SK-N-SH treated with all-trans-retinoic acid at 6 μM for 48 hours (cell line): ENCODE results near the gene VPS33B.

Source experiments
- ATAC-seq: fragments of 200-7000 bp; cut with Tn5 transposase; 3 replicates; pipeline ENCODE4 v1.9.1; 2020; ENCODE audit warnings: mild to moderate bottlenecking, moderate library complexity
- ARNTL ChIP-seq: fragments of 450-650 bp; formaldehyde crosslinking; IDR thresholded peaks from 2 replicates; pipeline ENCODE4 v1.5.0; 2020; ENCODE audit warnings: low read depth, mild to moderate bottlenecking, moderate library complexity, borderline replicate concordance
- BACH2 ChIP-seq: fragments of 250-450 bp; sonication (Bioruptor Pico); IDR thresholded peaks from 2 replicates; pipeline ENCODE4 v1.9.0; 2021; ENCODE audit warnings: mild to moderate bottlenecking, borderline replicate concordance
- CSDC2 ChIP-seq: fragments of 250-450 bp; sonication (Bioruptor Pico); IDR thresholded peaks from 2 replicates; pipeline ENCODE4 v1.5.0; 2020; ENCODE audit warnings: mild to moderate bottlenecking, moderate library complexity
- ESRRG ChIP-seq: fragments of 250-450 bp; sonication (Bioruptor Pico); IDR thresholded peaks from 2 replicates; pipeline ENCODE4 v1.6.1; 2021; ENCODE audit warnings: mild to moderate bottlenecking
- GLIS3 ChIP-seq: fragments of 250-450 bp; sonication (Bioruptor Pico); IDR thresholded peaks from 2 replicates; pipeline ENCODE4 v1.5.0; 2020; ENCODE audit warnings: mild to moderate bottlenecking, moderate library complexity
- OSR1 ChIP-seq: fragments of 250-450 bp; sonication (Bioruptor Pico); IDR thresholded peaks from 2 replicates; pipeline ENCODE4 v1.8.0; 2022; ENCODE audit warnings: moderate library complexity, mild to moderate bottlenecking, inconsistent platforms
- PPARA ChIP-seq: fragments of 250-450 bp; sonication (Bioruptor Pico); IDR thresholded peaks from 2 replicates; pipeline ENCODE4 v1.5.0; 2020; ENCODE audit warnings: mild to moderate bottlenecking, borderline replicate concordance
- RARB ChIP-seq: fragments of 250-450 bp; sonication (Bioruptor Pico); IDR thresholded peaks from 2 replicates; pipeline ENCODE4 v1.8.0; 2021; ENCODE audit warnings: mild to moderate bottlenecking, moderate library complexity
- TCF4 ChIP-seq: fragments of 250-450 bp; sonication (Bioruptor Pico); IDR thresholded peaks from 2 replicates; pipeline ENCODE4 v1.8.0; 2021; ENCODE audit warnings: mild to moderate bottlenecking, moderate library complexity, borderline replicate concordance
- TOX ChIP-seq: fragments of 250-450 bp; sonication (Bioruptor Pico); IDR thresholded peaks from 2 replicates; pipeline ENCODE4 v1.8.0; 2021; ENCODE audit warnings: mild to moderate bottlenecking, moderate library complexity, borderline replicate concordance
- ZC3H10 ChIP-seq: fragments of 250-450 bp; sonication (Bioruptor Pico); IDR thresholded peaks from 2 replicates; pipeline ENCODE4 v1.5.1; 2021; ENCODE audit warnings: mild to moderate bottlenecking, moderate library complexity
- ZFP3 ChIP-seq: fragments of 250-450 bp; sonication (Bioruptor Pico); IDR thresholded peaks from 2 replicates; pipeline ENCODE4 v1.5.0; 2020; ENCODE audit warnings: mild to moderate bottlenecking, moderate library complexity
- ZFP30 ChIP-seq: fragments of 450-650 bp; formaldehyde crosslinking; IDR thresholded peaks from 2 replicates; pipeline ENCODE4 v1.5.0; 2022; ENCODE audit warnings: mild to moderate bottlenecking, moderate library complexity
- ZNF70 ChIP-seq: fragments of 450-650 bp; formaldehyde crosslinking; IDR thresholded peaks from 2 replicates; pipeline ENCODE4 v1.5.0; 2020; ENCODE audit warnings: mild to moderate bottlenecking, moderate library complexity
- ZNF8 ChIP-seq: fragments of 450-650 bp; formaldehyde crosslinking; IDR thresholded peaks from 2 replicates; pipeline ENCODE4 v1.5.0; 2020; ENCODE audit warnings: mild to moderate bottlenecking, moderate library complexity
- TF ChIP-seq, protein P1 (sequence below): fragments of 250-450 bp; sonication (Bioruptor Pico); IDR thresholded peaks from 2 replicates; pipeline ENCODE4 v1.8.0; 2020; ENCODE audit warnings: mild to moderate bottlenecking, moderate library complexity, borderline replicate concordance
- TF ChIP-seq, protein P2 (sequence below): fragments of 250-450 bp; sonication (Bioruptor Pico); IDR thresholded peaks from 2 replicates; pipeline ENCODE4 v1.5.1; 2021; ENCODE audit warnings: mild to moderate bottlenecking, moderate library complexity
- TF ChIP-seq, protein P3 (sequence below): fragments of 250-450 bp; sonication (Bioruptor Pico); IDR thresholded peaks from 2 replicates; pipeline ENCODE4 v1.5.1; 2020; ENCODE audit warnings: low read depth, mild to moderate bottlenecking, moderate library complexity
- TF ChIP-seq, protein P4 (sequence below): fragments of 250-450 bp; sonication (Bioruptor Pico); IDR thresholded peaks from 2 replicates; pipeline ENCODE4 v1.8.0; 2021; ENCODE audit warnings: low read depth, mild to moderate bottlenecking, moderate library complexity, borderline replicate concordance
- TF ChIP-seq, protein P5 (sequence below): fragments of 250-450 bp; sonication (Bioruptor Pico); IDR thresholded peaks from 2 replicates; pipeline ENCODE4 v1.5.0; 2020; ENCODE audit warnings: mild to moderate bottlenecking, moderate library complexity

Gene VPS33B

DNA sequence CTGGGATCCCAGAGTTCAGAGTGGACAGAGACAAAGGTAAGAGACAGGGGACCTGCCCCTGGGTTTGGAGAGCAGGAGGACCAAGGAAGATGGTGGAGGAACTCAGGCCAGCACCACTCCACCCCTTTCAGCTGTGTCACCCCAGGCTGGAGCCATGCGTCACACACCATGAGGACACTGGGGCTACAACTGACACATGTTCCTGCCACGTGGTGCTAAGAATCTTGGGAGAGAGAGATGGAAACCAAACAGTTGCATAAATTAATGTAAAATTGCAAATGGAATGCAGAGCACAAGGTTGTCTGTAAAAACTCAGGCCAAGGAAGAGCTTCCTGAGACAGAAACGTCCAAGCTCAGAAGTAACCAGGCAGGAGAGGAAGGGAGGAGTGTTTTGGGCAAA is 22.7 kb upstream of the VPS33B start:
- ATAC-seq: no peak
- TF ChIP-seq BACH2 (no peak), PPARA (CRISPR knock-in tag) (no peak), ZC3H10 (CRISPR knock-in tag) (no peak), OSR1 (no peak), ZNF8 (CRISPR knock-in tag) (no peak), ARNTL (CRISPR knock-in tag) (no peak), ZFP30 (CRISPR knock-in tag) (no peak), ZFP3 (CRISPR knock-in tag) (no peak), RARB (CRISPR knock-in tag) (no peak), TOX (CRISPR knock-in tag) (no peak), TCF4 (no peak), CSDC2 (CRISPR knock-in tag) (no peak), ESRRG (CRISPR knock-in tag) (no peak), GLIS3 (CRISPR knock-in tag) (no peak)
- TF ChIP-seq, protein P1, sequence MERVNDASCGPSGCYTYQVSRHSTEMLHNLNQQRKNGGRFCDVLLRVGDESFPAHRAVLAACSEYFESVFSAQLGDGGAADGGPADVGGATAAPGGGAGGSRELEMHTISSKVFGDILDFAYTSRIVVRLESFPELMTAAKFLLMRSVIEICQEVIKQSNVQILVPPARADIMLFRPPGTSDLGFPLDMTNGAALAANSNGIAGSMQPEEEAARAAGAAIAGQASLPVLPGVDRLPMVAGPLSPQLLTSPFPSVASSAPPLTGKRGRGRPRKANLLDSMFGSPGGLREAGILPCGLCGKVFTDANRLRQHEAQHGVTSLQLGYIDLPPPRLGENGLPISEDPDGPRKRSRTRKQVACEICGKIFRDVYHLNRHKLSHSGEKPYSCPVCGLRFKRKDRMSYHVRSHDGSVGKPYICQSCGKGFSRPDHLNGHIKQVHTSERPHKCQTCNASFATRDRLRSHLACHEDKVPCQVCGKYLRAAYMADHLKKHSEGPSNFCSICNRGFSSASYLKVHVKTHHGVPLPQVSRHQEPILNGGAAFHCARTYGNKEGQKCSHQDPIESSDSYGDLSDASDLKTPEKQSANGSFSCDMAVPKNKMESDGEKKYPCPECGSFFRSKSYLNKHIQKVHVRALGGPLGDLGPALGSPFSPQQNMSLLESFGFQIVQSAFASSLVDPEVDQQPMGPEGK (CRISPR knock-in tag): no peak
- TF ChIP-seq, protein P2, sequence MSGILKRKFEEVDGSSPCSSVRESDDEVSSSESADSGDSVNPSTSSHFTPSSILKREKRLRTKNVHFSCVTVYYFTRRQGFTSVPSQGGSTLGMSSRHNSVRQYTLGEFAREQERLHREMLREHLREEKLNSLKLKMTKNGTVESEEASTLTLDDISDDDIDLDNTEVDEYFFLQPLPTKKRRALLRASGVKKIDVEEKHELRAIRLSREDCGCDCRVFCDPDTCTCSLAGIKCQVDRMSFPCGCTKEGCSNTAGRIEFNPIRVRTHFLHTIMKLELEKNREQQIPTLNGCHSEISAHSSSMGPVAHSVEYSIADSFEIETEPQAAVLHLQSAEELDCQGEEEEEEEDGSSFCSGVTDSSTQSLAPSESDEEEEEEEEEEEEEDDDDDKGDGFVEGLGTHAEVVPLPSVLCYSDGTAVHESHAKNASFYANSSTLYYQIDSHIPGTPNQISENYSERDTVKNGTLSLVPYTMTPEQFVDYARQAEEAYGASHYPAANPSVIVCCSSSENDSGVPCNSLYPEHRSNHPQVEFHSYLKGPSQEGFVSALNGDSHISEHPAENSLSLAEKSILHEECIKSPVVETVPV (CRISPR knock-in tag): no peak
- TF ChIP-seq, protein P3, sequence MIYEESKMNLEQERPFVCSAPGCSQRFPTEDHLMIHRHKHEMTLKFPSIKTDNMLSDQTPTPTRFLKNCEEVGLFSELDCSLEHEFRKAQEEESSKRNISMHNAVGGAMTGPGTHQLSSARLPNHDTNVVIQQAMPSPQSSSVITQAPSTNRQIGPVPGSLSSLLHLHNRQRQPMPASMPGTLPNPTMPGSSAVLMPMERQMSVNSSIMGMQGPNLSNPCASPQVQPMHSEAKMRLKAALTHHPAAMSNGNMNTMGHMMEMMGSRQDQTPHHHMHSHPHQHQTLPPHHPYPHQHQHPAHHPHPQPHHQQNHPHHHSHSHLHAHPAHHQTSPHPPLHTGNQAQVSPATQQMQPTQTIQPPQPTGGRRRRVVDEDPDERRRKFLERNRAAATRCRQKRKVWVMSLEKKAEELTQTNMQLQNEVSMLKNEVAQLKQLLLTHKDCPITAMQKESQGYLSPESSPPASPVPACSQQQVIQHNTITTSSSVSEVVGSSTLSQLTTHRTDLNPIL (CRISPR knock-in tag): no peak
- TF ChIP-seq, protein P4, sequence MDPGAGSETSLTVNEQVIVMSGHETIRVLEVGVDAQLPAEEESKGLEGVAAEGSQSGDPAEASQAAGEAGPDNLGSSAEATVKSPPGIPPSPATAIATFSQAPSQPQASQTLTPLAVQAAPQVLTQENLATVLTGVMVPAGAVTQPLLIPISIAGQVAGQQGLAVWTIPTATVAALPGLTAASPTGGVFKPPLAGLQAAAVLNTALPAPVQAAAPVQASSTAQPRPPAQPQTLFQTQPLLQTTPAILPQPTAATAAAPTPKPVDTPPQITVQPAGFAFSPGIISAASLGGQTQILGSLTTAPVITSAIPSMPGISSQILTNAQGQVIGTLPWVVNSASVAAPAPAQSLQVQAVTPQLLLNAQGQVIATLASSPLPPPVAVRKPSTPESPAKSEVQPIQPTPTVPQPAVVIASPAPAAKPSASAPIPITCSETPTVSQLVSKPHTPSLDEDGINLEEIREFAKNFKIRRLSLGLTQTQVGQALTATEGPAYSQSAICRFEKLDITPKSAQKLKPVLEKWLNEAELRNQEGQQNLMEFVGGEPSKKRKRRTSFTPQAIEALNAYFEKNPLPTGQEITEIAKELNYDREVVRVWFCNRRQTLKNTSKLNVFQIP (CRISPR knock-in tag): no peak

DNA sequence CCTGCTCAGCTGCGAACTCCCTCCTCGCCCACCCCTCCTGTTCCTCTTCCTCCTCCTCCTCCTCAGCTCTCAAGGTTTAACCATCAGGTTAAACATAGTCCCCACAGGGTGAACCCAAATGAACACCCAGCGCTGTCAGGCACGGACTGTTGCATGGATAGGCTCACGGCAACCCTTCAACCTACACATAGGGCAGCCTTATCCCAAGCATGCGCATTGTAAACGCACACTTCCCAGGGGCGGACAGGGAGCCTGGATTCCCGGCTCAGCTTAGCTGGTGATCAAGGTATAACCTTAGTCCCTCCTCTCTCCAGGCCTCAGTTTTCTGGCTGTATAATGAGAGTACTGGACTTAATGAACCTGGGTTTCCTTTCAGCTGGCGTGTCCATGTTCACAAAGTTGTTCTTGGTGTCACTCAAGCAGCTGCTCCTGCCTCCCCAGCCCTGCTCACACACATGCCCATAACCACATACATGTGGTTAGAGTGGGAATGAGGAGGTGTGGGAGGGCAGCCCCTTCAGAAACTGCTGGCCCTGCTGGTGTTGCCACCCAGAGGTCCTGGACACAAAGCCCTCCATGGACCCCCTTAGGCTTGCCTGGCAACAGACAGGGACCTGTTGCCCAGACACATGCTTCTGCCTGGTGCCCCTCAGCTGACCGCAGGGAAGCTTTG is 20.9 kb upstream of the VPS33B start:
- no peak for ATAC-seq
- no peak for TF ChIP-seq ZNF70
- no peak for TF ChIP-seq TCF4
- TF ChIP-seq, protein P5, sequence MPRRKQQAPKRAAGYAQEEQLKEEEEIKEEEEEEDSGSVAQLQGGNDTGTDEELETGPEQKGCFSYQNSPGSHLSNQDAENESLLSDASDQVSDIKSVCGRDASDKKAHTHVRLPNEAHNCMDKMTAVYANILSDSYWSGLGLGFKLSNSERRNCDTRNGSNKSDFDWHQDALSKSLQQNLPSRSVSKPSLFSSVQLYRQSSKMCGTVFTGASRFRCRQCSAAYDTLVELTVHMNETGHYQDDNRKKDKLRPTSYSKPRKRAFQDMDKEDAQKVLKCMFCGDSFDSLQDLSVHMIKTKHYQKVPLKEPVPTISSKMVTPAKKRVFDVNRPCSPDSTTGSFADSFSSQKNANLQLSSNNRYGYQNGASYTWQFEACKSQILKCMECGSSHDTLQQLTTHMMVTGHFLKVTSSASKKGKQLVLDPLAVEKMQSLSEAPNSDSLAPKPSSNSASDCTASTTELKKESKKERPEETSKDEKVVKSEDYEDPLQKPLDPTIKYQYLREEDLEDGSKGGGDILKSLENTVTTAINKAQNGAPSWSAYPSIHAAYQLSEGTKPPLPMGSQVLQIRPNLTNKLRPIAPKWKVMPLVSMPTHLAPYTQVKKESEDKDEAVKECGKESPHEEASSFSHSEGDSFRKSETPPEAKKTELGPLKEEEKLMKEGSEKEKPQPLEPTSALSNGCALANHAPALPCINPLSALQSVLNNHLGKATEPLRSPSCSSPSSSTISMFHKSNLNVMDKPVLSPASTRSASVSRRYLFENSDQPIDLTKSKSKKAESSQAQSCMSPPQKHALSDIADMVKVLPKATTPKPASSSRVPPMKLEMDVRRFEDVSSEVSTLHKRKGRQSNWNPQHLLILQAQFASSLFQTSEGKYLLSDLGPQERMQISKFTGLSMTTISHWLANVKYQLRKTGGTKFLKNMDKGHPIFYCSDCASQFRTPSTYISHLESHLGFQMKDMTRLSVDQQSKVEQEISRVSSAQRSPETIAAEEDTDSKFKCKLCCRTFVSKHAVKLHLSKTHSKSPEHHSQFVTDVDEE (CRISPR knock-in tag): no peak
- TF ChIP-seq BACH2: no peak

DNA sequence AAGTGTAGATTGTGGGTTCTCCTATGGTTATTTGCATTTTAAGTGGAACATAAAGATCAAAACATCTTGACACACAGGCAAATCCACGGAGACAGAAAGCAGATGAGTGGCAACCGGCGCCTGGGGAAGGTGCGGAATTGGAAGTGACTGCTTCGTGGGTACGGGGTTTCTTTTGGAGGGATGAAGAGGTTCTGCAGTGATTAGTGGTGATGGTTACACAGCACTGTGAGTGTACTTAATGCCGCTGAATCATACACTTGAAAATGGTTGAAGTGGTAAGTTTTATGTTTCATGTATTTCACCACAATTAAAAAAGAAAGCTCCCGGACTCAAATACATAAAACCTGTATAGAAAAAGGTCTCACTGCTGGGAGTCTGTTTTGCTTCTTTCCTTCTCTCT is 18.5 kb upstream of the VPS33B start:
- no peak for TF ChIP-seq GLIS3 (CRISPR knock-in tag)
- TF ChIP-seq, protein P1 (CRISPR knock-in tag): no peak
- no peak for TF ChIP-seq ZC3H10 (CRISPR knock-in tag)
- TF ChIP-seq OSR1: no peak
- no peak for TF ChIP-seq ARNTL (CRISPR knock-in tag)
- TF ChIP-seq, protein P5 (CRISPR knock-in tag): no peak
- ATAC-seq: no peak
